ENCODE measurements around the gene MBD5.

MBD5 gene

DNA sequence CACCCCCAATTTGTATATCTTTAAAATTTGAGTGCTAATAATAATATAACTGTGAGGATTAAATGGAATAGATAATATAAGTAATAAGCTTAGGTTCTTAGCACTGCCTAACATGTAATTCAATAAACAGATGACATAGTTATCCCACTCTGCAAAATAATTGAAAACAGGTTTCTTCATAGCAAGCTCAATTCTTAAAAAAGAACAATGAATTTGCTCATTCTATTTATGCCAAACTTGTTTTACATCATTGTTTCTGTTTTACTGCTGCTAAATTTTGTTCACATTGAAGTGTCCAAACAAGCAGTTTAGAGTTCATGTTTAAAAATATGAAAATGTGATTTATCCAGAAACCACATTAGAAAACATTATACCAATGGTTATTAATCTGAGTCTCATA is 217.0 kb downstream of the MBD5 start:
- no peak for DNase-seq

DNA sequence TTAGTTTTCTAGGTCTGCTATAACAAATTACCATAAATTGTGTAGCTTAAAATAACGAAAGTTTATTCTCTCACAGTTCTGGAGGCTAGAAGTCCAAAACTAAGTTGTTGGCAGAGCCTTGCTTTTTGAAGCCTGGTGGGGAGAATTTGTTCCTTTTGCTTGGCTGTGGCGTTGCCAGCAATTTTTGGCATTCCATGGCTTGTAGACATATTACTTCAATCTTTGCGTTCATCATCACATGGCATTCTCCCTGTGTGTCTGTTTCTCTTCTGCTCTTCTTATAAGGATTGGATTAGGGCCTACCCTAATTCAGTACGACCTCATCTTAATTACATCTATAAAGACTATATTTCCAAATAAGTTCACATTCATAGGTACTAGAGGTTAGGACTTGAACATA is 217.7 kb downstream of the MBD5 start:
- DNase-seq: no peak

DNA sequence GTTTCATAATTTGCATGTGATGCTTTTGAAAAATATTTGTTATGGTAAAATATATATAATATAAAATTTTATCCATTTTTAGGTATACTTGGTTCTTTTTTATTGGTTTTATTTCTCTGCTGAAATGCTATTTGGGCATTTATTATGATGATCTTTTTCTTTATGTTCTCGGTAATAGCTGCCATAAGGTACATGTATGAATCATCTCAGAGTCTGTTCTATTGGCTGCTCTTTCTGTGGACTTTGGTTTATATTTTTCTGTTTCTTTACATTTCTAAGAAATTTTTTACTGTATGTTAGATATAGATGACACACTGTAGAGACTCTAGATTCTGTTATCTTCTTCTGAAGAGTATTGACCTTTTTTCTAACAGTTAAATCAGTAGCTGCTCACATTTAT is 219.9 kb downstream of the MBD5 start:
- no peak for DNase-seq

DNA sequence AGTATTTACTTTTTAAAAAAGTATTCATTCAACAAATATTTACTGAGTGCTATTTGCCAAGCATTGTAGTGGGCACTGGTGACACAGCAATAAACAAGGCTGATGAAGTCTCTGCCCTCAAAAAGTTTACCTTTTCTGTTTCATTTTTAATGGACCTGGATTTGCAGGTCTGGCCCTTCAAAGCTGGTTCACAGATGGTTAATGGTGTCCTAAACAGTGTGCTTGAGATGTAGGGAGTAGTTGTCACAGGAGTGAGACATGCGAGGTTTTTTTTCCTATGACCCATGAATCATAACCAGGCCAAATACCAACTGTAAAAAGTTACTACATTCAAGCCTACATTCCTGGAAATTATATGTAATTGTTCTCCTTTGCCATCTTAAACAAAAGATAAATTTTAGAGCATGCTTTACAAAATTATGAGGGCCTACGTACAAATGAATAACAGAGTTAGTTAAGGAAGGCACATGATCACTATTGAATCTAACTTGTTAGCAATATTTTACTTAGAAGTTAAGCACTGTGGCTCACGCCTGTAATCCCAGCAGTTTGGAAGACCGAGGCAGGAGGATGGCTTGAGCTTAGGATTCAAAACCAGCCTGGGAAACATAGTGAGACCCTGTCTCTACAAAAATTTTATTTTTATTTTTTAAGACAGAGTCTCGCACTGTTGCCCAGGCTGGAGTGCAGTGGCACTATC is 223.9 kb downstream of the MBD5 start:
- DNase-seq: no peak

DNA sequence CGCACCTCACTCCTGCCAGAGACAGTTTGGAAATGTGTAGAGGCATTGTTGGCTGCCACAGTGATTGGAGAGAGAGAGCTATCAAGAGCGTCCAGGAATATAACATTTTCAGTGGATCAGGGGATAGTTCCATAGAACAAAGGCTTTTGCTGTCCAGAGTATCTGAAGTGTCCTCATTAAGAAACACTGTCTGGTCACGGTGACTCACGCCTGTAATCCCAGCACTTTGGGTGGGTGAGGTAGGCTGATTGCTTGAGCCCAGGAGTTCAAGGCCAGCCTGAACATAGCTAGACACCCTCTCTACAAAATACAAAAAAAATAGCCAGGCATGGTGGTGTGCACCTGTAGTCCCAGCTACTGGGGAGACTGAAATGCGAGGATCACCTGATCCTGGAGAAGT is 231.1 kb downstream of the MBD5 start:
- DNase-seq: no peak

DNA sequence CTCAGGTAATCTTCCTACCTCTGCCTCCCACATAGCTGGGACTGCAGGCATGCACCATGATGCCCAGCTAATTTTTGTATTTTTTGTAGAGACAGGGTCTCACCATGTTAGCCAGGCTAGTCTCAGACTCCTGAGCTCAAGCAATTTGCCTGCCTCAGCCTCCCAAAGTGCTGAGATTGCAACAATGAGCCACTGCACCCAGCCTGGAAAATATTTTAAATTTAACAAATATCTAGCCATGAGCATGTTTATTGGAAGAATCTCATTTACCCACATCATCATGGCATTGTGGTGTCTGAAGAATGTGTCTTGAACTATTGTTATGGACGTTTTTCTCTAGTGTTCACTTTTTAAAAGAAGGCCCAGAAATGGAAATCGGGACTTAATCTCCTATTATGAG is 231.8 kb downstream of the MBD5 start:
- no peak for DNase-seq

DNA sequence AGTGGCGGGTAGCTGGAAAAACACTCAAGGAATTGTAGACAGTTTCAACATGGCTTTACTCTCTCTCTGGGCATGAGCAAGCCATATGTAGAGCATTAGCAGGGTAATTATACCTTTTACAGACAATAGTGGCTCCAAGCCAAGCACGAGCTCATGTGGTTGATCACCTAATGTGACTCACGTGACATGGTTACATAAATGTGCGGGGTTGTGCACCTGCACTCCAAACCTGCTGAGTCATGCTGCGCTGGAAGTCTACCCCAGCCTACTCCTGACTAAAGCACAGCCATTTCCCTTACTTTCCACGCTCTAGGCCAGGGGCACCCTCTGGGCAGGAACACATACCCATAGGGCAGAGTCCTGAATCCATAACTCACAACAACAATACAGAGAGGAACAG is 232.8 kb downstream of the MBD5 start:
- no peak for DNase-seq

DNA sequence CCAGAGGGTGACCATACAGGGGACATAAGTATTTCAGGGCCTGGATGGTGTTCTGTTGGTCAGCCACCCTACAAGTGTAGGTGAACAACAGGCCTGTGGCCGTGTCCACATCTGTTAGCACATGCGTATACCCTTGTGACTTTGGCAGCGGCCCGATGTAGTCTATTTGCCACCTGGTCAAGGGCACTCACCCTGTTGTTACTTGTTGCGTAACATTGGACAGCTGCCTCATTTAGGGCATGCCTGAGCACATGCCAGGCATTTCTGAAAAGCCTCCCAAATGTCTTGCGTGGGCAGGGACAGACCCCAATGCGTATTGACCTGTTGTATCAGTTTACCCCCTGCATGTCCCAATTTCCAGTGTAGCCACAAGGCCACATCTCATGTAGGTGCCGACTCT is 235.0 kb downstream of the MBD5 start:
- DNase-seq: no peak

DNA sequence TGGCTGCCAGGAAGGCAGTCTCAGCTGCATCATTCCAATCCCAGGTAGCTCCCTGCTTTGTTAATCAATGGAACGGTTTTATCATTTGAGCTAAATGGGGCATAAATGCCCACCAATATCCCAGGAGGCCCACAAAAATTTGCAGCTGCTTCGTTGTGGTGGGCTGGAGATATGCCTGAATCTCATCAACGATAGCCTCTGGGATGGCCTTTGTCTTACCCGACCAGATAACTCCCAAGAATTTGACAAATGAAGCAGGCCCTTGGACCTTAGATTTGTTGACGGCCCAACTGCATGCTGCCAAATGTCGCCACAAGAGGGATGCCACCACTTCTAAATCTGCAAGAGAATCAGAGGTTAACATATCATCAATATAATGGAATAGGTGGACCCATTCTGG is 236.4 kb downstream of the MBD5 start:
- no peak for DNase-seq

DNA sequence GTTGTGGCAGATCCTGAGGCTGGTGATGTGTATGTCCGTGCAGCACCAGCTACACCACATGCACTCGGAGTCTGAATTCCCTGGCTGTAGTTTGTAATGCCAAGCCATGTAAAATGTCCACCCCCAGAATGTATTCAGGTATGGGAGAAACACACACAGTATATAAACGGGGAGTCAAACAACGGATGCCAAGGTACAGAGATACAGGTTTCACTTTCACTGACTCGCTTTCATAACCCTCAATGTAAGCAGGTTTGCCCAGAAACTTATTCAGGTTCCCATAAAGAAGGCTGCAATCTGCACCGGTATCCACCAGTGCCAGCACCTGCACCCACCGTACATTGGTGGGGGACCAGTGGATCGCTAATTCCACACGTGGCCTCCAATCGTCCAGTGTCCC is 237.2 kb downstream of the MBD5 start:
- no peak for DNase-seq

DNA sequence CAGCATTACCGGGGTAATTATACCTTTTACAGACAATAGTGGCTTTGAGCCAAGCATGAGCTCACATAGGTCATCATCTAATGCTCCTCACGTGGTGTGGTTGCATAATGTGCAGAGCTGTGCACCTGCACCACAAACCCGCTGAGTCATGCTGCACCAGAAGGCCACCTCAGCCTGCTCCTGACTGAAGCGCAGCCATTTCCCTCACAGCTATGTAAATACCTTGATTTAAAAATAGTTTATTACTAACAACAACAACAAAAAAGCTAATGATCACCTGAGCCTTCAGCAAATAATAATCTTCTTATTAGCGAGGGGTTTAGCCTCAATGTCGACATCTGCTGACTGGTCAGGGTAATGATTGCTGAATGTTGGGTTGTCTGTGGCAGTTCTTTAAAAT is 238.8 kb downstream of the MBD5 start:
- no peak for DNase-seq

DNA sequence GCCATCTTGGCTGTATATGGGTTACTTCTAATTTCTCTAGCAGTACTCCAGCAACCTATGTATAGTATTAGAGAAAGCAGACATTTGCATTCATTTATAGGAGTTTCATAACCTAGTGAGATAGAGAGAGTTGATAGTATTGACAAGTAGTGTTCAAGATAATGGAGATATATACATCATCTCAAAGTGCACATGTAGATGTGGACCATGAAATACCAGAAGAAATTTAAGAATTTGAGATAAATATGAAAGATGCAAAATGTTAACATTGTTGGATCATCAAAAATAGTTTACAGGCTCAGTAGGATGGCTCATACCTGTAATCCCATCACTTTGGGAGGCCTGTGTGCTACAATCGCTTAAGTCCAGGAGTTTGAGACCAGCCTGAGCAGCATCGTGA is 243.0 kb downstream of the MBD5 start:
- DNase-seq: no peak

DNA sequence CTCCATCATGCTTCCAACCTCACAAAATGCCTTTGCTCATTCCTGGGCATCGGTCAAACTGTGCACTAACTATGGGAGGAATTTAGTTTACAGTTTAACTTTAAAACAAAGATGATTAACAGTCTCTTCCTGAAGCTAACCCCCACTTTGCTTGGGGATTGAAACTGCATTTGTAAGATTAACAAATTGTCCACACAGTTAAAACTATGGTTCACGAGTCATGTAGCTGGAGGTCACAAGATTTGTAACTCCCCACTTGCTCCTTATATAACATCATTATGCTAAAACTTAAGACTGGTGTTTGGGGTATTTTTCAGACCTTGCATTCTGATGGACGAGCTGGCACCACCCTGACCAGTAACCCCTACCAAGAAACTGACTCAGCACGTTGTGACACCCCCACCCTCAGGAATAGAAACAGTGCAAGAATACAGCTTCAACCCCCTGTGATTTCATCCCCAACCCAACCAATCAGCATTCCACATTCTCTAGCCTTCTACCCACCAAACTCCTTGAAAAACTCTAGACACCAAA is 252.3 kb downstream of the MBD5 start:
- DNase-seq: no peak

DNA sequence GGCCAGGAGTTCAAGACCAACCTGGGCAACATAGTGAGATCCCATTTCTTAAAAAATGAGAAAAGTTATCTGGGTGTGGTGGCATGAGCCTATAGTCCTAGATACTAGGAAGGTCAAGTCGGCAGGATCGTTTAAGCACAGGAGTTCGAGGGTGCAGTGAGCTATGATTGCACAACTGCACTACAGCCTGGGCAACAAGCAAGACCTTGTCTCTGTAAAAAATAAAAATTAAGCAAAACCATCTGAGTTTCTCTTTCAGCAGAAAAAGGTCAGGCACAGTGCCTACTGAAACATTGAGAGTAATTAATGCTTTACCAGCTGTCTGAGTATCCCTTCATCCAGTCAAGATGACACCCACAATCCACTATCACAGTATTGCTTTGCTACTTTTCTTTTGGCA is 258.3 kb downstream of the MBD5 start:
- DNase-seq: no peak

DNA sequence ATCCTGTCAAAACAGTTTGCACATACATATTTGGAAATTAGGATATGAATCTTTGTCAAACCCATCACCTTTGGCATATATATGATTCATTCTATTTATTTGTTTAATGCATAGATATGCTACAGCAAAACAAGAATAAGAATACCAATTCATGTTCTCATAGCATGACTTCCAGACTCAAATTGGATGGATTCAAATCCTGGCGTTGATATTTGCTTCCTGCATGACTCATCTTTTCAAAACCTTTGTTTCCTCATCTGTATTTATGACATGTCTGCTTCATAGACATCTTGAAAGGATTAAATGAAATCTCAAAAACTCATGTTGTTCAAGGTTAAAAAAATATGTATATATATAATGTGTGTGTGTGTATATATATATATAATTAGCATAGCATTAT is 261.3 kb downstream of the MBD5 start:
- no peak for DNase-seq

DNA sequence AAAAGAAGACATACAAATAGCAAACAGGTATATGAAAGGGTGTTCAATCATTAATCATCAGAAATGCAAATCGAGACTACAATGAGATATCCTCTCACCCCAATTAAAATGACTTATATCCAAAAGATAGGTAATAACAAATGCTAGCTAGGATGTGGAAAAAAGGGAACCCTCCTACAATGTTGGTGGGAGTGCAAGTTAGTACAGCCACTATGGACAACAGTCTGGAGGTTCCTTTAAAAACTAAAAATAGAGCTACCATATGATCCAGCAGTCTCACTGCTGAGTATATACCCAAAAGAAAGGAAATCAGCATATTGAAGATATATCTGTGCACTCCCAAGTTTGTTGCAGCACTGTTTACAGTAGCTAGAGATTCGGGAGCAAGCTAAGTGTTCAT is 271.5 kb downstream of the MBD5 start:
- no peak for DNase-seq

DNA sequence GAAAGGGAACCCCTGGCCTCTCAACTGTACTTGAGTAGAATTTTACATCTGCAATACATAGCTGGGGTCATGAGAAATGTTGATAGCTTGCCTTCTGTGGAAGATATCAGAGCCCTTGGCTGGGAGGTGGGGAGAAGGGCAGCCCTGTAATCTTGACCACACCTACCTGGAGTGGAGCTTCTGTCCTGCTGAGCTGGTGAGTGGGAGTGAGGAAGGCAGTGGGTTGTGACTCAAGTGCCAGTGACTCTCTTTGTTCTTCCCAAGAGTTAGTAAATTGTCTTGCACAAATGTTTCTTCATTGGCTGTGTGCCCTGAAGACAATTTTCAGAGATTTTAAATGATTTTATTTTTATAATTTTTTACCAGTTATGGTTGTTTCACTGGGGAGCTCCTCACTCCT is 277.3 kb downstream of the MBD5 start:
- no peak for DNase-seq

DNA sequence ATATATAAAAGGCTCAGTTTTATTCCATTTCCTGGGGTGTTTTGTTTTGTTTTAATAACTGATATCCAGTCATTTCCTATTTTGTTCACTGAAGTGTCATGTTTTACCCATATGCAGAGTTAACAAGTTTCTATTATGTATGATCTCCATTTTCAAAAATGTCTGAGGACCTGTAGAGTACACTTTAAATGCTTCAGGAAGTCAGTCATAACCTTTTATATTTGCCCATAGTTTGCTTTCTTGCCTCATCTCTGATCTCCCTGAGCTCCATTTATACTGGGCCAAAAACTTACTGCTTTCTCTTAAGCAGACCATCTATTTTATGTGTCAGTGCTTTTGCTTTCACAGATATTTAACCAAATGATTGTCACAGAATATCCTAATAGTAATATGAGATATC is 278.7 kb downstream of the MBD5 start:
- no peak for DNase-seq

DNA sequence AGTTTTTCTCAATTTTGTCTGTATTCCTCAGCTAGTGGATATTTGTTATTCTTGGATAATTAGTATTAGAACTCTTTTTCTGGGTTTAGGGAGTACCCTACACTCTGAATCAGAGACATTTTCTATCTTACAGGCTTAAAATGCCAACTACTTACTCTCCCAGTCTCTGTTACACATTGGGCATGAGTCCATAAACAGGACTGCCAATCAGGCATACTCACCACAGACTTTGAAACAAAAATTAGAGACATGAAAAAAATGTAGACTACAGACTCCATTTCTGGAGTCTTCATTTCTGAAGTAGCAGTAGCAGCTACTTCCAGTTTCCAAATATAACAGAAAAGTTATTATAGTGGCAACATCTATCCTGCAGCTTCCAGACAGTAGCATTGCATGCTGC is 279.7 kb downstream of the MBD5 start:
- no peak for DNase-seq

DNA sequence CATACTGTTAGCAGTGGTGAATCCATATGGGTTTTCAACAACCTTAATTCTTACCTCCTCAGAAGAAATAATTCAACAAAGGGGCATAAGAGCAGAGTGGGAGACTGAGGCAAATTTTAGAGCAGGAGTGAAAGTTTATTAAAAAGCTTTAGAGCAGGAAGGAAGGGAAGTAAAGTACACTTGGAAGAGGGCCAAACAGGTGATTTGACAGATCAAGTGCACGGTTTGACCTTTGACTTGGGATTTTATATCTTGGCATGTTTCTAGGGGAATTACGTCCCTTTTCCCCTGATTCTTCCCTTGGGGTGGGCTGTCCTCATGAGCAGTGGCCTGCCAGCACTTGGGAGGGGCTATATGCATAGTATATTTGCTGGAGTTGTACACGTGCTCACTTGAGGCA is 280.5 kb downstream of the MBD5 start:
- DNase-seq: no peak

DNA sequence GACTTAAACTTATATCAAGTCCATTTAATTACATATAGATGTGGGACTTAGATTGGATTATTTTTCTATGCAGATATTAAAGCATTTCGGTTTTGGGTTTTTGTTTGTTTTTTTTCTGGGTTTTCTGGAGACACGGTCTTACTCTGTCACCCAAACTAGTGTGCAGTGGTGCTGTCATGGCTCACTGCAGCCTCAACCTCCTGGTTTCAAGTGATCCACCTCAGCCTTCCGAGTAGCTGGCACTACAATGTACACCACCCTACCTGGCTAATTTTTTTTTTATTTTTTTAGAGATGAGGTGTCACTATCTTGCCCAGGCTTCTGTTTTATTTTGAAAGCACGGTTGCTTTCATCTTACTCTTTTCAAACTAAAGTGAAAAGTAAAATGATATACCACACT is 281.6 kb downstream of the MBD5 start:
- no peak for DNase-seq

DNA sequence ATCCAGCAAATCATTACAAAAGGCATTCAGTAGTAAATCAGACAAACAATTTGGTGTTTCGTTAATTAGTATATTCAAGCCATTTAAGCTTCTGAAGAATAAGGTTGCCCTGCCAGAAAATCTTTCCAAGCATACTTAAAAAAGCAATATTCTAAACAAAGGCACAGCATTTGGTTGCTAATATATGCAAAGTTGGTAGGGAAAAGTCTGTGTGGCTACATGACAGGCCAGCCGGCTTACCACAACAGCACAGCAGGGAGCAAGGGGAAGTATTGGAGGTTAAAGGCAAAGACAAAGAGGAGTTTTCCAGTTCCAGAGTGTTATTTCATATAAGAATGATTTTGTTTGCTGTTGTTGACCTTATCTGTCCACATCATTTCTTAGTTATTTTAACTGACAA is 282.3 kb downstream of the MBD5 start:
- DNase-seq: no peak

DNA sequence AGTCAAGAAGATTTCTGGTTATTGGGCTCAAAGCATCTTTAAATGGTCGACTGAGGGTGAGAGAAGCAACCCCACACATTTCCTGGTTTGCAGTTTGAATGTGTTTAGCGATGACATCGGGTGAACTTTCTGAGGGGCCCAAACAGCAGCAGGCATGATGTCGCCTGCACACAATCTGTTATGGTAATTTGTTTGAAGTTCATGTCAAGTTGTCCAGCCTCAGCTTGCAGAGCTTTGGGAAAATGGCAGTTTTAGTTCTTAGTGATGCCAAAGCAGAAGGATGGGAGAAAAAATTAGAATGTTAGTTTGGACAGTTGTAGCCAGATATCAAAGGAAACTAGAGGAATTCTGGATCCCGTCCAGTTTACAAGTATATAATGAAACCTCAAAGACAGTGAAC is 284.6 kb downstream of the MBD5 start:
- no peak for DNase-seq

DNA sequence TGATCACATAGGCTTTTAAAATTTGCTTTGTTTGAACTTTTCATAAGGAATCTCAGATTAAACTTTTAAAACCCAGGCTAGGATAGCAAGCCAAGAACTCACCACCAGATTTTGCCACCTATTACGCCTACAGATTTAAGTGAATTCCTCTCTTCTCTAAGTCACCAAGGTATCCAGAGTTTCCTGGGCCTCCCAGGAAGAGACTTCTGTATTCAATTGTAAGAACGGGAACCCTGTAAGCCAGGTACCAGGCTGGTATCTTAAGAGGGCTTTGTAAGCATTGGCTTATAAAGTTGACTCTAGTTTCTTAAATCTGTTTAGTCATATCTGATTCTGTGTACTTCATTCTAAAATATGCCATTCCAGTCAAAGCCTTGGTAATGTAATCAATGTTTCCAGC is 285.1 kb downstream of the MBD5 start:
- no peak for DNase-seq

DNA sequence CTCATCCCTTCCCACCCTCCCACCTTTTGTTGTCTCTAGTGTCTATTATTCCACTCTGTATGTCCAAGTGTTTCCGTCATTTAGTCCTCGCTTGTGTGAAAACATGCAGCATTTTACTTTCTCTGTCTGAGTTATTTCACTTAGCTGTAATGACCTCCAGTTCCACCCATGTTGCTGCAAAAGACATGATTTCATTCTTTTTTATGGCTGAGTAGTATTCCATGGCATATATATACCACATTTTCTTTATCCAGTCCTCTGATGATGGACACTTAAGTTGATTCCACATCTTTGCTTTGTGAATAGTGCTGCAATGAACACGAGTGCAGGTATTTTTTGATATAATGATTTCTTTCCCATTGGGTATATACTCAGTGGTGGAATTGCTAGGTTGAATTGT is 296.7 kb downstream of the MBD5 start:
- DNase-seq: no peak

DNA sequence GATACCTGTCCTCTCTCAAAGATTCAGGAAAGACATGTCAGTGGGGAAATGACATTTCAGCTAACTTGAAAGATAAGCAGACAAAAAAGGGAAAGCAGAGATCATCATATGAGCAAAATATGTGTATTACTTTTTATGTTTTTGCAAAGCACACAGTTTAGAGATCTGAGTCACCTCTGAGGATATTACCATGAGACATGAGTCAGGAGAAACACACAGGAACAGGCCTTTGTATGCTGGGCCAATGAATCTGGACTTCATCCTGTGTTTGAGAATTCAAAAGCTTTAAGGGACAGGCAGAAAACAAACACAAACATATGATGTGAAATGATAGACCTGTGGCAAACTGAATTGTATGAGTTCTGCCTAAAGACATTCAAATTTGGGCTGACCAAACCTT is 317.6 kb downstream of the MBD5 start:
- no peak for DNase-seq
